GM12865 (cell line): ENCODE data around the gene DAD1.

Experiments used
- DNase-seq: peaks from one replicate; pipeline ENCODE4 v3.0.0; 2010; ENCODE audit warnings: low read depth
- H3K4me3 ChIP-seq: 2 replicates; pipeline ENCODE4 v1.5.1; 2011; ENCODE audit warnings: mild to moderate bottlenecking, low read depth, low read length, control low read depth
- TF ChIP-seq, protein P1 (sequence below): IDR thresholded peaks from 2 replicates; pipeline ENCODE4 v1.5.1; 2011; ENCODE audit warnings: low read length, control low read depth, low read depth, inconsistent platforms; ENCODE audit not compliant: insufficient read depth; ENCODE audit errors: missing control alignments

Gene DAD1

DNA sequence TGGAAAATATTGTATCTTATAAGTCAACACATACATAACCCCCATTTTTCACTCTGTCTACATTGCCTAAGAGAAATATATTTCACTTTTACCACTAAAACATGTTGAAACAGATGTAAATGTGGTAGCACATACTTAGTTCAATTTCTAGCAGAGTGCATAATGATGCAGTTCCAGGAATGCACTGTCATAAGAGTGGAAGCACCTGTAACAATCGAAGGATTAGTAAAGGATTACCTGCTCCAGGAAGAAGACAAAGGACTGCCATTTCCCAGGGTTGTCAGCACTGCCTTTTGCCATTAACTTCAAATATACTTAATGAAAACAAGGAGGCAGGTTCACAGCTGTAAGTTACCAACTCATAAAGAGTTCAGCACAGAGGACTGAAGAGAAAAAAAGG is 24.6 kb downstream of the DAD1 start:
- TF ChIP-seq, protein P1, sequence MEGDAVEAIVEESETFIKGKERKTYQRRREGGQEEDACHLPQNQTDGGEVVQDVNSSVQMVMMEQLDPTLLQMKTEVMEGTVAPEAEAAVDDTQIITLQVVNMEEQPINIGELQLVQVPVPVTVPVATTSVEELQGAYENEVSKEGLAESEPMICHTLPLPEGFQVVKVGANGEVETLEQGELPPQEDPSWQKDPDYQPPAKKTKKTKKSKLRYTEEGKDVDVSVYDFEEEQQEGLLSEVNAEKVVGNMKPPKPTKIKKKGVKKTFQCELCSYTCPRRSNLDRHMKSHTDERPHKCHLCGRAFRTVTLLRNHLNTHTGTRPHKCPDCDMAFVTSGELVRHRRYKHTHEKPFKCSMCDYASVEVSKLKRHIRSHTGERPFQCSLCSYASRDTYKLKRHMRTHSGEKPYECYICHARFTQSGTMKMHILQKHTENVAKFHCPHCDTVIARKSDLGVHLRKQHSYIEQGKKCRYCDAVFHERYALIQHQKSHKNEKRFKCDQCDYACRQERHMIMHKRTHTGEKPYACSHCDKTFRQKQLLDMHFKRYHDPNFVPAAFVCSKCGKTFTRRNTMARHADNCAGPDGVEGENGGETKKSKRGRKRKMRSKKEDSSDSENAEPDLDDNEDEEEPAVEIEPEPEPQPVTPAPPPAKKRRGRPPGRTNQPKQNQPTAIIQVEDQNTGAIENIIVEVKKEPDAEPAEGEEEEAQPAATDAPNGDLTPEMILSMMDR, result no peak
- DNase-seq, result peak; percentile 17
- peak overlapping the region; percentile 45 for H3K4me3 ChIP-seq

DNA sequence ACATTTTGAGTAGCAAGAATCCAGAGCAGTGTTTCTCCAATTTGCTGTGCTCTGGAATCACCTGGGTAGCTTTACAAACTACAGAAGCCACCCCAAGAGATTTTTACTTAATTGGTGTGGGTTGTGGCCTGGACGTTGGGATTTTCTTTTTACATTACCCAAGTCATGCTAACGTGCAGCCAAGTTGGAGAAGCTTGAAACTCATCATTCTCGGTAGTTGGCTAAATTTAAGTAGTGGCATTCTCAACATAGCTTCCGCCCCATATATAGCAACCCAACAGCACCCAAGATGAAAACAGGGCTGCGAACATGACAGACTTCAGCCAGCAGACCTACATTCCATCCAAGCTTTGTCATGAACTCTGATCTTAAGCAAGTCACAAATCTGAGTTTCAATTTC is 25.0 kb downstream of the DAD1 start:
- TF ChIP-seq, protein P1, result no peak
- peak overlapping the region; percentile 26; the same call in 1 of the 2 replicates for H3K4me3 ChIP-seq
- DNase-seq, result peak; percentile 89

DNA sequence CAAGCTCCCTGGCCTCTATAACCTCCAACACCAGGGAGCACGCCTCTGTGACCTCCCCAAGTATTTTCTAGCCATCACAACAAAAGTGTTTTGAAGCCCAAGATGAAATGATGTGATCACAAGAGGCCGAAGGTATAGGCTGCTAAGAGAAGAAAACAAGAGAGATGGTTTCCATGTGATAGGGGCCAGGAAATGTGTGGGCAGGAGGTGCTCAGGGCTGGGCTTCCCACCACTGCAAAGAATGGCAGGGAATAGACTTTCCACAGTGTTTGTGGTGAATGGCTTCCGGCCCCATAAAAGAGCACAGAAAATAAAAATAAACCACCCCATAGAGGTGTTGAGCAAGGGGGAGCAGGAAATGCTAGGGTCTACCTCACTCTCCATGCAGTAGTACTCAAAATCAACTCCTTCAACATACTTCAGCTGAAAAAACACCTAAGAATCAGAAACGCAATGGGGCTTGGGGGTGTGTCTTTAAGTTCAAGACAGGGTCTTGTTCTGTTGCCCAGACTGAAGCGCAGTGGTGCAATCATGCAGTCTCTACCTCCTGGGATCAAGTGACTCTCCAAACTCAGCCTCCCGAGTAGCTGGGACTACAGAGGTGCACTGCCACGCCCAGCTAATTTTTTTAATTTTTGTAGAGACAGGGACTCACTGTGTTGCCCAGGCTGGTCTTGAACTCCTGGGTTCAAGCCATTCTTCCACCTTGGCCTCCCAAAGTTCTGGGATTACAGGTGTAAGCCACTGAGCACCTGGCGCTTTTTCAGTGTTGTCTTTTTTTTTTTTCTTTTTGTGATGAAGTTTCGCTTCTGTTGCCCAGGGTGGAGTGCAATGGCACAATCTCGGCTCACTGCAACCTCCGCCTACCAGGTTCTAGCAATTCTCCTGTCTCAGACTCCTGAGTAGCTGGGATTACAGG is 27.1 kb downstream of the DAD1 start:
- TF ChIP-seq, protein P1, result no peak
- DNase-seq, result peak; percentile 75
- H3K4me3 ChIP-seq, result peak overlapping the region; percentile 0

DNA sequence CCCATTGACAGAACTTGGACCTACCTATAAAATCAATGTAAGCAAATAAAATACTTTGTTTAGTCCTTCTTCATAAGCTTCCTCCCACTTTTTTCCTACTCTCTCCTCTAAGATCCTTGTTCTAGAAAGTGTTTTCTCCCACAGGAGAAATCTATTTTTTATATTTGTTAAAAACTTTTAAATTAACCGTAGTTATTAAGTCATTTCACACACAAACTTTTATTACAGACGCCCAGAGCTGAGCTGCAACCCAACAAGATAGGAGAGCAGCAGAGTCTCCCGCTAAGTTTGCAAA is 27.7 kb downstream of the DAD1 start:
- no peak for DNase-seq
- H3K4me3 ChIP-seq, result no peak overlapping the region

DNA sequence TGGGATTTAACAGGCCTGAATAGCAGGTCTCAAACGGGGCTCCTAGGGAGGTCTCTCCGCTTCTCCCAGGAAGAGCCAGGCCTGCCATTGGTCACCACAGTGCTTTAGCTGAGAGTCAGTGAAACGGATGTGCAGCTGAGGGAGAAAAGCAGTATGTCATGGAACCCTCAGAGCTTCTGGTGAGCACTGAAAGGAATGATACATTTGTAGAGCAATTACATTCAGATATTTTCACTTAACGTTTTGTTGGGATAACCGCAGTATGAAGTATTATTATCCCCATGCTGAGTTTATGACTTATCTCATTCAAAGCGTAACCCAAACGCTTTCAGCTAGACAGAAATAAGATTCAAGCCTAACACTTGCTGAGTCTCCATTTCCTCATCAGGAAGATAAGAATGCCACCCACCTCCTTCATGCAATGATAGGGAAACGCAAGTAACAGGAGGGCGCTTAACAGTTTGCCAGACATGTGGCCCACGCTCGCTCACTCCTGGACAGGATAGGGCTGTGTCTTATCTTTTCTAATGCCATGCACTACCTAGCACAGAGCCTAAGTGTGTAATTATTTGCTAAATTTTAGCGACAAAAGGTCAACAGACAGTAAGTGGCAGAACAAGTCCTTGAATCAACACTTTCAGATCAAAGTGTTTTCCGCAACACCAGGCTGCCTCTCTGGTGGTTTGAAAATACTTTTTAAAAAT is 28.2 kb downstream of the DAD1 start:
- DNase-seq, result no peak
- TF ChIP-seq, protein P1, result no peak
- H3K4me3 ChIP-seq, result no peak overlapping the region

More for the DNA sequence above, 27.7 kb downstream of the DAD1 start:
- TF ChIP-seq, protein P1, result no peak

DNA sequence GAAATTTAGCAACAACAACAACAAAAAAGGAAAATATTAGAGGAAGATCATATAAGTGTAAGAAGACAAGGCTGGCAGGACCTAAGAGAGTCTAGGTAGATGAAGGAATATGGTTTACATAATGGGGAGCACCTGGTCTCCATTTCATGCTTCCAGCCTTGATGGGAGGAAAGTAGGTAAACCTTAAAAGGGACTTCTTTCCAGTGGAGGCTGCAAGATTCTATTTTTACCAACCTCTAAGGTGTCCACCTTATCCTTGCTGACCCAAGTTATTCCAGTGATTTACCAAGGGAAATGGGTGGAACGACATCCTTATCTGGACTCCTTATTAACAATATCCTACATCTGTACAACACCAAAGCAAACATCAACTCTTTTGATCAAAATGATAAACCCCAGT is 30.0 kb downstream of the DAD1 start:
- H3K4me3 ChIP-seq, result peak overlapping the region; percentile 61
- DNase-seq, result no peak
- TF ChIP-seq, protein P1, result no peak
